K562 (cell line): ENCODE data around the gene CYB5RL. TPM values are rescaled to one million over a fixed set of nuclear protein-coding genes. Genes with fewer than 3 reads are reported as not detected.

ENCODE experiments used
- ADNP ChIP-seq: fragments of 200-800 bp; sonication (Bioruptor generic); IDR thresholded peaks from 2 replicates; pipeline ENCODE4 v1.6.1; 2016; ENCODE audit warnings: missing genetic modification characterization, missing compliant biosample characterization
- ARID1B ChIP-seq: fragments of 450-650 bp; IDR thresholded peaks from 2 replicates; pipeline ENCODE4 v1.6.1; 2016; ENCODE audit warnings: antibody characterized with exemption, mild to moderate bottlenecking, inconsistent platforms
- ATF1 ChIP-seq, 2 experiments: fragments of 450-650 bp in 1 of 2; IDR thresholded peaks; 2 replicates each; pipeline ENCODE4 v1.6.1; 2016; ENCODE audit warnings: missing compliant biosample characterization in 1 of 2, missing genetic modification characterization in 1 of 2
- IFI16 ChIP-seq: fragments of 250-450 bp; sonication (Bioruptor Pico); IDR thresholded peaks from 2 replicates; pipeline ENCODE4 v2.1.2; 2022; ENCODE audit warnings: mild to moderate bottlenecking, inconsistent platforms
- KAT7 ChIP-seq: sonication (generic); formaldehyde crosslinking; IDR thresholded peaks from 2 replicates; pipeline ENCODE4 v1.8.0; 2022; ENCODE audit warnings: missing genetic modification reagents, mild to moderate bottlenecking, borderline replicate concordance
- PBX2 ChIP-seq, 2 experiments: IDR thresholded peaks in 1 of 2; conservative IDR thresholded peaks in 1 of 2; 2 replicates each; pipeline ENCODE4 v1.6.1; 2016; ENCODE audit warnings: low read depth in 2 of 2, mild to moderate bottlenecking in 1 of 2, missing compliant biosample characterization in 1 of 2, missing genetic modification characterization in 1 of 2, moderate library complexity in 1 of 2
- RNF2 ChIP-seq: sonication (generic); IDR thresholded peaks from 2 replicates; pipeline ENCODE4 v1.6.1; 2016
- TGIF2 ChIP-seq: sonication (generic); formaldehyde crosslinking; IDR thresholded peaks from 2 replicates; pipeline ENCODE4 v1.8.1; 2022; ENCODE audit warnings: mild to moderate bottlenecking, missing genetic modification reagents, moderate library complexity
- ZNF316 ChIP-seq: fragments of 450-650 bp; IDR thresholded peaks from 2 replicates; pipeline ENCODE4 v1.6.1; 2016
- ZNF57 ChIP-seq: fragments of 450-650 bp; formaldehyde crosslinking; IDR thresholded peaks from 2 replicates; pipeline ENCODE4 v1.4.0; 2020; ENCODE audit warnings: mild to moderate bottlenecking, moderate library complexity
- polyA plus RNA-seq, 8 experiments: library from polyadenylated mRNA; depleted of rRNA in 4 of 8; stranded (reverse) in 5 of 8; unstranded in 3 of 8; fragments of >200 nt; fragmentation: Nextera tagmentation in 2 of 8; fragmentation: Illumina TruSeq in 1 of 8; extraction: Ambion mirVana in 2 of 8; extraction: Trizol in 1 of 8; gene quantifications; 2 replicates each; pipeline versions ENCODE4 v1.2.1 to v1.2.3, GENCODE V29; 2011 to 2014; ENCODE audit warnings: inconsistent platforms in 1 of 8, missing spikeins in 1 of 8
- total RNA-seq, 7 experiments: library from RNA; depleted of rRNA in 6 of 7; stranded (reverse); fragments of >200 nt in 6 of 7; fragmentation: Illumina TruSeq in 2 of 7; extraction: Trizol in 2 of 7; gene quantifications; 2 replicates each; pipeline versions ENCODE4 v1.2.1 to v1.2.3, GENCODE V29; 2011 to 2021; ENCODE audit warnings: low replicate concordance in 1 of 7
- TF ChIP-seq, protein P1 (sequence below), 2 experiments: fragments of 450-650 bp; IDR thresholded peaks; 2 replicates each; pipeline ENCODE4 v1.6.1; 2016; ENCODE audit warnings: mild to moderate bottlenecking in 2 of 2, borderline replicate concordance in 1 of 2, low read depth in 1 of 2, moderate library complexity in 1 of 2
- TF ChIP-seq, protein P2 (sequence below): fragments of 450-650 bp; IDR thresholded peaks from 2 replicates; pipeline ENCODE4 v1.6.1; 2016

CYB5RL gene
- total and polyA plus RNA-seq, 9 of the 15 experiments (the other 6 are each of a cell fraction or from before 2014, with no cell fraction given): 7.9 to 18.0 (median 11.2) TPM

- no peak for TF ChIP-seq ATF1 (CRISPR knock-in tag; IDR thresholded peaks at IDR 0.05)
- peak; percentile 38 for TF ChIP-seq ATF1 (tag; IDR thresholded peaks at IDR 0.05)
- peak; percentile 27; the same call in 1 of the 2 replicates for TF ChIP-seq ZNF316
- TF ChIP-seq, protein P1, sequence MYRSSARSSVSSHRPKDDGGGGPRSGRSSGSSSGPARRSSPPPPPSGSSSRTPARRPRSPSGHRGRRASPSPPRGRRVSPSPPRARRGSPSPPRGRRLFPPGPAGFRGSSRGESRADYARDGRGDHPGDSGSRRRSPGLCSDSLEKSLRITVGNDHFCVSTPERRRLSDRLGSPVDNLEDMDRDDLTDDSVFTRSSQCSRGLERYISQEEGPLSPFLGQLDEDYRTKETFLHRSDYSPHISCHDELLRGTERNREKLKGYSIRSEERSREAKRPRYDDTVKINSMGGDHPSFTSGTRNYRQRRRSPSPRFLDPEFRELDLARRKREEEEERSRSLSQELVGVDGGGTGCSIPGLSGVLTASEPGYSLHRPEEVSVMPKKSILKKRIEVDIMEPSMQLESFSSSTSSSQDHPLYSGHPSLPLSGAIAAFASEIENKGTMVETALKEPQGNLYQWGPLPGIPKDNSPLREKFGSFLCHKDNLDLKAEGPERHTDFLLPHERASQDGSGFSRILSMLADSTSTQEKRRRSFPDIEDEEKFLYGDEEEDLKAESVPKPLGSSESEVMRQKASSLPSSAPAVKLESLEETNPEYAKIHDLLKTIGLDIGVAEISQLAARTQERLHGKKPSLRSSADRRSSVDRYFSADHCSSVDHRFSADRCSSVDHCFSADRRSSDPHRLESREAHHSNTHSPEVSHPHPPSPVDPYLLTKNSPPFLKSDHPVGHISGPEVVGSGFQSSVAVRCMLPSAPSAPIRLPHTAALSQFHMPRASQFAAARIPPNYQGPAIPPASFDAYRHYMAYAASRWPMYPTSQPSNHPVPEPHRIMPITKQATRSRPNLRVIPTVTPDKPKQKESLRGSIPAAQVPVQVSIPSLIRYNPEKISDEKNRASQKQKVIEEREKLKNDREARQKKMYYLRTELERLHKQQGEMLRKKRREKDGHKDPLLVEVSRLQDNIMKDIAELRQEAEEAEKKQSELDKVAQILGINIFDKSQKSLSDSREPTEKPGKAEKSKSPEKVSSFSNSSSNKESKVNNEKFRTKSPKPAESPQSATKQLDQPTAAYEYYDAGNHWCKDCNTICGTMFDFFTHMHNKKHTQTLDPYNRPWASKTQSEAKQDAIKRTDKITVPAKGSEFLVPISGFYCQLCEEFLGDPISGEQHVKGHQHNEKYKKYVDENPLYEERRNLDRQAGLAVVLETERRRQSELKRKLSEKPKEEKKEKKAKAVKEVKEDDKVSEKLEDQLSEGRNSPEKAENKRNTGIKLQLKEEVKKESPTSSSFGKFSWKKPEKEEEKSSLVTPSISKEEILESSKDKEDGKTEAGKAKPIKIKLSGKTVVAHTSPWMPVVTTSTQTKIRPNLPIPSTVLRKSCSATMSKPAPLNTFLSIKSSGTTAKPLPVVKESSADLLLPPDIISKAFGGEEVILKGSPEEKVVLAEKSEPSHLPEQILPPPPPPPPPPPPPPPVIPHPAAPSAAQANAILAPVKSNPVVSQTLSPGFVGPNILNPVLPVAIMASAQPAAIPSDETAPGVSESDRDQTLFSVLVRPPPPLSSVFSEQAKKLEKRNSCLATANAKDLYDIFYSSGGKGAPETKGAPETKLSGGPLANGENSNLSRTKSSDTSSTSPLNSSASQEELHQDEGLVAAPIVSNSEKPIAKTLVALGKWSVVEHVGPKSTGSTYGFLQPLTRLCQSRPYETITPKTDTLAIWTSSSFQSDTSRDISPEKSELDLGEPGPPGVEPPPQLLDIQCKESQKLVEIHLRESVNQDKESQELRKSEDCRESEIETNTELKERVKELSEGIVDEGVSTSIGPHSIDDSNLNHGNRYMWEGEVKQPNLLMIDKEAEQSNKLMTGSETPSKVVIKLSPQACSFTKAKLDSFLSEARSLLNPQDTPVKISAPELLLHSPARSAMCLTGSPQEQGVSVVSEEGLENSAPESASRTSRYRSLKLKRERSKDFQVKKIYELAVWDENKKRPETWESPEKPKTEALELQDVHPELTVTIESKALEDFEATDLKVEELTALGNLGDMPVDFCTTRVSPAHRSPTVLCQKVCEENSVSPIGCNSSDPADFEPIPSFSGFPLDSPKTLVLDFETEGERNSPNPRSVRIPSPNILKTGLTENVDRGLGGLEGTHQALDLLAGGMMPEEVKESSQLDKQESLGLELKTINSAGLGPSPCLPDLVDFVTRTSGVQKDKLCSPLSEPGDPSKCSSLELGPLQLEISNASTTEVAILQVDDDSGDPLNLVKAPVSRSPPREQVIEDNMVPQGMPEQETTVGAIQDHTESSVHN (IDR thresholded peaks at IDR 0.05; ENCODE audit: borderline replicate concordance in 1 of 2, low read depth in 1 of 2): no peak
- TF ChIP-seq ADNP (tag): no peak
- TF ChIP-seq KAT7 (CRISPR knock-in tag): 0 out of 2 replicates have a peak, but pooled peaks have one; percentile 23
- TF ChIP-seq, protein P2, sequence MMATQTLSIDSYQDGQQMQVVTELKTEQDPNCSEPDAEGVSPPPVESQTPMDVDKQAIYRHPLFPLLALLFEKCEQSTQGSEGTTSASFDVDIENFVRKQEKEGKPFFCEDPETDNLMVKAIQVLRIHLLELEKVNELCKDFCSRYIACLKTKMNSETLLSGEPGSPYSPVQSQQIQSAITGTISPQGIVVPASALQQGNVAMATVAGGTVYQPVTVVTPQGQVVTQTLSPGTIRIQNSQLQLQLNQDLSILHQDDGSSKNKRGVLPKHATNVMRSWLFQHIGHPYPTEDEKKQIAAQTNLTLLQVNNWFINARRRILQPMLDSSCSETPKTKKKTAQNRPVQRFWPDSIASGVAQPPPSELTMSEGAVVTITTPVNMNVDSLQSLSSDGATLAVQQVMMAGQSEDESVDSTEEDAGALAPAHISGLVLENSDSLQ: peak; percentile 62
- no peak for TF ChIP-seq ZNF57 (CRISPR knock-in tag)
- 0 out of 2 replicates have a peak, but pooled peaks have one; percentile 23 for TF ChIP-seq ARID1B
- TF ChIP-seq IFI16 (CRISPR knock-in tag): no peak
- TF ChIP-seq RNF2: no peak
- no peak for TF ChIP-seq TGIF2 (CRISPR knock-in tag)
- no peak for TF ChIP-seq PBX2 (CRISPR knock-in tag; IDR thresholded peaks at IDR 0.05; ENCODE audit: low read depth)
- TF ChIP-seq PBX2 (tag; conservative IDR thresholded peaks at IDR 0.05; ENCODE audit: low read depth): peak; percentile 61; the same call in 1 of the 2 replicates
These were observed 30.9 kb upstream of the CYB5RL start (continued) for GRCh38 chr1:54230507-54231339.
